HCT116 (cell line): Measurements from ENCODE around the gene PDE4B.

Experiments used
- JUND ChIP-seq: IDR thresholded peaks from 2 replicates; pipeline ENCODE4 v1.6.1; 2012
- TF ChIP-seq, protein P1 (sequence below): IDR thresholded peaks from 2 replicates; pipeline ENCODE4 v1.6.1; 2011; ENCODE audit warnings: mild to moderate bottlenecking, low read length, moderate library complexity; ENCODE audit not compliant: insufficient replicate concordance; ENCODE audit errors: extremely low read depth

DNA sequence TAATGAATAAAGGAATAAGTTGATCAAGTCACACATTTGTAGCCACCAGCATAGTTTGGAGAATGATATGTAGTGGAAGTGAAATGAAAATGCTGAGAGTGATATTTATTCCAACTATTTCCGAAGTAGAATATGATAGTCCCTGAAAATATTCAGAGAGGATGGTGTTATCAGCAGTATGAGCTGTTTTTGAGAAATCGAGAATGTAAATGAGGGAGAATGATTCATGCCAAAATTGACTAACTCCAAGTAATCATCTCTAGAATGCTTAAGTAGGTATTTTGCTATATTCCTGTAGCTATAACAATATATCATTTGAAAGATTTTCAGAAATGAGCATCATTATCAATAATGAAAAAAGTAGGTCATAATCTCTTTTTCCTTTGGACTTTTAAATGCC lies 178.9 kb downstream of the PDE4B start:
- TF ChIP-seq, protein P1, sequence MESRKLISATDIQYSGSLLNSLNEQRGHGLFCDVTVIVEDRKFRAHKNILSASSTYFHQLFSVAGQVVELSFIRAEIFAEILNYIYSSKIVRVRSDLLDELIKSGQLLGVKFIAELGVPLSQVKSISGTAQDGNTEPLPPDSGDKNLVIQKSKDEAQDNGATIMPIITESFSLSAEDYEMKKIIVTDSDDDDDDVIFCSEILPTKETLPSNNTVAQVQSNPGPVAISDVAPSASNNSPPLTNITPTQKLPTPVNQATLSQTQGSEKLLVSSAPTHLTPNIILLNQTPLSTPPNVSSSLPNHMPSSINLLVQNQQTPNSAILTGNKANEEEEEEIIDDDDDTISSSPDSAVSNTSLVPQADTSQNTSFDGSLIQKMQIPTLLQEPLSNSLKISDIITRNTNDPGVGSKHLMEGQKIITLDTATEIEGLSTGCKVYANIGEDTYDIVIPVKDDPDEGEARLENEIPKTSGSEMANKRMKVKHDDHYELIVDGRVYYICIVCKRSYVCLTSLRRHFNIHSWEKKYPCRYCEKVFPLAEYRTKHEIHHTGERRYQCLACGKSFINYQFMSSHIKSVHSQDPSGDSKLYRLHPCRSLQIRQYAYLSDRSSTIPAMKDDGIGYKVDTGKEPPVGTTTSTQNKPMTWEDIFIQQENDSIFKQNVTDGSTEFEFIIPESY: no peak
- no peak for TF ChIP-seq JUND
